GM18909 (cell line): ENCODE measurements around the gene EMX1.

Experiments used
- ATAC-seq: cut with Tn5 transposase; IDR thresholded peaks from one replicate; pipeline ENCODE4 v1.9.1; 2021; ENCODE audit warnings: mild to moderate bottlenecking; ENCODE audit not compliant: unreplicated experiment, poor library complexity

EMX1 gene

GRCh38 chr2:72954376-72955227, 37.3 kb downstream of the EMX1 start:
- no peak for ATAC-seq

- ATAC-seq = no peak
These were observed 38.1 kb downstream of the EMX1 start for GRCh38 chr2:72955228-72956049.

GRCh38 chr2:72956050-72956395, 38.7 kb downstream of the EMX1 start:
- no peak for ATAC-seq

- ATAC-seq = no peak
These were observed 39.6 kb downstream of the EMX1 start for GRCh38 chr2:72956936-72957335.

GRCh38 chr2:72958542-72959385, 41.4 kb downstream of the EMX1 start:
- ATAC-seq = no peak

- ATAC-seq = no peak
These were observed 42.2 kb downstream of the EMX1 start for GRCh38 chr2:72959554-72959953.

GRCh38 chr2:72959995-72960981, 43.0 kb downstream of the EMX1 start:
- no peak for ATAC-seq

- no peak for ATAC-seq
These were observed 43.9 kb downstream of the EMX1 start for GRCh38 chr2:72961036-72961720.

GRCh38 chr2:72961853-72962468, 44.6 kb downstream of the EMX1 start:
- no peak for ATAC-seq

GRCh38 chr2:72962911-72963310, 45.6 kb downstream of the EMX1 start:
- ATAC-seq = no peak

- ATAC-seq = no peak
These were observed 46.3 kb downstream of the EMX1 start for GRCh38 chr2:72963423-72964145.

GRCh38 chr2:72964146-72964525, 46.8 kb downstream of the EMX1 start:
- no peak for ATAC-seq

- no peak for ATAC-seq
These were observed 47.7 kb downstream of the EMX1 start for GRCh38 chr2:72965016-72965415.

- no peak for ATAC-seq
These were observed 48.6 kb downstream of the EMX1 start for GRCh38 chr2:72965770-72966450.

GRCh38 chr2:72968286-72968685, 51.0 kb downstream of the EMX1 start:
- no peak for ATAC-seq

- ATAC-seq = no peak
These were observed 52.4 kb downstream of the EMX1 start for GRCh38 chr2:72969706-72970105.

- ATAC-seq = no peak
These were observed 53.7 kb downstream of the EMX1 start for GRCh38 chr2:72971036-72971435.
